Activated CD8-positive, alpha-beta memory T cell treated with anti-CD3 and anti-CD28 coated beads for 4 hours (primary cell): ENCODE measurements around the gene LRRC4C.

Experiments used
- DNase-seq, 2 donors: peaks; one replicate each; pipeline ENCODE4 v3.0.0-alpha.2; 2020; ENCODE audit warnings: low read depth in 2 of 2

LRRC4C gene

GRCh38 chr11:40291741-40292140 lies 1167.7 kb downstream of the LRRC4C start:
- DNase-seq = no peak

GRCh38 chr11:40291329-40291728 lies 1168.1 kb downstream of the LRRC4C start:
- no peak for DNase-seq

- DNase-seq = no peak
Measured at GRCh38 chr11:40290171-40290631, 1169.3 kb downstream of the LRRC4C start.

- DNase-seq = no peak
Measured at GRCh38 chr11:40289370-40289769, 1170.1 kb downstream of the LRRC4C start.

GRCh38 chr11:40287916-40288803 lies 1171.3 kb downstream of the LRRC4C start:
- DNase-seq = no peak

- no peak for DNase-seq
Measured at GRCh38 chr11:40286137-40286536, 1173.3 kb downstream of the LRRC4C start.

GRCh38 chr11:40285558-40285957 lies 1173.9 kb downstream of the LRRC4C start:
- no peak for DNase-seq

- DNase-seq = no peak
Measured at GRCh38 chr11:40281052-40281580, 1178.3 kb downstream of the LRRC4C start.

- no peak for DNase-seq
Measured at GRCh38 chr11:40280159-40281051, 1179.0 kb downstream of the LRRC4C start.

- no peak for DNase-seq
Measured at GRCh38 chr11:40276960-40277359, 1182.5 kb downstream of the LRRC4C start.

- DNase-seq = no peak
Measured at GRCh38 chr11:40274017-40274416, 1185.4 kb downstream of the LRRC4C start.

GRCh38 chr11:40273192-40273732 lies 1186.2 kb downstream of the LRRC4C start:
- no peak for DNase-seq

- DNase-seq = no peak
Measured at GRCh38 chr11:40271361-40271760, 1188.1 kb downstream of the LRRC4C start.

- DNase-seq = no peak
Measured at GRCh38 chr11:40269865-40270264, 1189.6 kb downstream of the LRRC4C start.

GRCh38 chr11:40268551-40268950 lies 1190.9 kb downstream of the LRRC4C start:
- DNase-seq = no peak

GRCh38 chr11:40255457-40255856 lies 1204.0 kb downstream of the LRRC4C start:
- DNase-seq = no peak

GRCh38 chr11:40253166-40253565 lies 1206.3 kb downstream of the LRRC4C start:
- no peak for DNase-seq

GRCh38 chr11:40252236-40252635 lies 1207.2 kb downstream of the LRRC4C start:
- DNase-seq = no peak

- no peak for DNase-seq
Measured at GRCh38 chr11:40246983-40247382, 1212.5 kb downstream of the LRRC4C start.

- DNase-seq = no peak
Measured at GRCh38 chr11:40241524-40242051, 1217.9 kb downstream of the LRRC4C start.

GRCh38 chr11:40240284-40240683 lies 1219.2 kb downstream of the LRRC4C start:
- no peak for DNase-seq

- no peak for DNase-seq
Measured at GRCh38 chr11:40236526-40236925, 1222.9 kb downstream of the LRRC4C start.
